Measurements from ENCODE around the gene COL7A1.

The COL7A1 gene

GRCh38 chr3:48599509-48600285 is 4.6 kb upstream of the COL7A1 start:
- Histone ChIP-seq H3K4me1 (ENCODE audit: insufficient read depth, poor library complexity, severe bottlenecking) (peaks cover 48% of the 10 kb centered on the region), H3K4me3 (ENCODE audit: severe bottlenecking) (no peak overlapping the region), H3K36me3 (ENCODE audit: low read depth) (peaks cover 58% of the 10 kb centered on the region), H3K27ac (ENCODE audit: poor library complexity, severe bottlenecking) (peak overlapping the region; percentile 98), H3K9me3 (ENCODE audit: severe bottlenecking) (no peaks in the 10 kb centered on the region), H3K27me3 (ENCODE audit: insufficient read depth, poor library complexity, severe bottlenecking) (no peaks in the 10 kb centered on the region)
- ATAC-seq (ENCODE audit: low read depth) (peak; percentile 1), DNase-seq (ENCODE audit: low spot score) (peak; percentile 49)
- no peak for TF ChIP-seq CTCF (IDR thresholded peaks at IDR 0.05; ENCODE audit: poor library complexity, severe bottlenecking)

- TF ChIP-seq CTCF (IDR thresholded peaks at IDR 0.05; ENCODE audit: poor library complexity, severe bottlenecking): no peak
- Histone ChIP-seq H3K36me3 (ENCODE audit: low read depth) (peaks cover 54% of the 10 kb centered on the region), H3K27me3 (ENCODE audit: insufficient read depth, poor library complexity, severe bottlenecking) (no peaks in the 10 kb centered on the region), H3K27ac (ENCODE audit: poor library complexity, severe bottlenecking) (peak overlapping the region; percentile 98), H3K4me3 (ENCODE audit: severe bottlenecking) (no peak overlapping the region), H3K4me1 (ENCODE audit: insufficient read depth, poor library complexity, severe bottlenecking) (peaks cover 48% of the 10 kb centered on the region), H3K9me3 (ENCODE audit: severe bottlenecking) (no peaks in the 10 kb centered on the region)
- DNase-seq (ENCODE audit: low spot score): peak; percentile 99
- ATAC-seq (ENCODE audit: low read depth): peak; percentile 53
Observed at GRCh38 chr3:48599077-48599501, 4.0 kb upstream of the COL7A1 start.

- Histone ChIP-seq H3K4me3 (ENCODE audit: severe bottlenecking) (no peak overlapping the region), H3K4me1 (ENCODE audit: insufficient read depth, poor library complexity, severe bottlenecking) (peaks cover 48% of the 10 kb centered on the region), H3K27me3 (ENCODE audit: insufficient read depth, poor library complexity, severe bottlenecking) (no peaks in the 10 kb centered on the region), H3K9me3 (ENCODE audit: severe bottlenecking) (no peaks in the 10 kb centered on the region), H3K36me3 (ENCODE audit: low read depth) (peaks cover 54% of the 10 kb centered on the region), H3K27ac (ENCODE audit: poor library complexity, severe bottlenecking) (peak overlapping the region; percentile 98)
- no peak for TF ChIP-seq CTCF (IDR thresholded peaks at IDR 0.05; ENCODE audit: poor library complexity, severe bottlenecking)
- peak; percentile 45 for ATAC-seq (ENCODE audit: low read depth)
- DNase-seq (ENCODE audit: low spot score): peak; percentile 94
Observed at GRCh38 chr3:48598323-48599076, 3.4 kb upstream of the COL7A1 start.

- Histone ChIP-seq H3K36me3 (ENCODE audit: low read depth) (peaks cover 54% of the 10 kb centered on the region), H3K4me1 (ENCODE audit: insufficient read depth, poor library complexity, severe bottlenecking) (peaks cover 48% of the 10 kb centered on the region), H3K4me3 (ENCODE audit: severe bottlenecking) (no peak overlapping the region), H3K27ac (ENCODE audit: poor library complexity, severe bottlenecking) (peak overlapping the region; percentile 98), H3K9me3 (ENCODE audit: severe bottlenecking) (no peaks in the 10 kb centered on the region), H3K27me3 (ENCODE audit: insufficient read depth, poor library complexity, severe bottlenecking) (no peaks in the 10 kb centered on the region)
- DNase-seq (ENCODE audit: low spot score) (no peak), ATAC-seq (ENCODE audit: low read depth) (no peak)
- no peak for TF ChIP-seq CTCF (IDR thresholded peaks at IDR 0.05; ENCODE audit: poor library complexity, severe bottlenecking)
Observed at GRCh38 chr3:48597408-48597800, 2.3 kb upstream of the COL7A1 start.
